Testis (tissue), 2 donors: Measurements from ENCODE around the gene RHBDD1.

Source experiments
- POLR2A ChIP-seq: fragments of 450-650 bp; IDR thresholded peaks from one replicate; pipeline ENCODE4 v1.6.1; 2017; ENCODE audit warnings: antibody characterized with exemption, mild to moderate bottlenecking, moderate library complexity
- TF ChIP-seq, protein P1 (sequence below), 3 experiments: fragments of 450-650 bp in 2 of 3; fragments of 200-600 bp in 1 of 3; sonication (generic) in 1 of 3; IDR thresholded peaks; one replicate each; pipeline ENCODE4 v1.5.1; 2016 to 2019; ENCODE audit warnings: antibody characterized with exemption in 3 of 3, mild to moderate bottlenecking in 2 of 3, moderate library complexity in 1 of 3

DNA sequence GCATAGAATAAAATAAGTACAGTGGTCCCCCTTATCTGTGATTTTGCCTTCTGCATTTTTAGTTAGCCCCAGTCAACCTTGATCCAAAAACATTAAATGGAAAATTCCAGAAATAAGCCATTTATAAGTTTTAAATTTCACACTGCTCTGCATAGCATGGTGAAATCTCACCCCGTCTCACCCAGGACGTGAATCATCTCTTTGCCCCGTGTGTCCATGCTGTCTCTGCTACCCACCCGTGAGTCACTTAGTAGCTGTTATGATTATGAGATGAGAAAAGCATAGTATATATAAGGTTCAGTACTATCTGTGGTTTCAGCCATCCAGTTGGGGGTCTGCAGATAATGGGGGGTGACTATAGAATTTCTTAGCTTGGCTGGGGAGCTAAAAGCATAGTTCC is 67.3 kb downstream of the RHBDD1 start:
- TF ChIP-seq, protein P1, sequence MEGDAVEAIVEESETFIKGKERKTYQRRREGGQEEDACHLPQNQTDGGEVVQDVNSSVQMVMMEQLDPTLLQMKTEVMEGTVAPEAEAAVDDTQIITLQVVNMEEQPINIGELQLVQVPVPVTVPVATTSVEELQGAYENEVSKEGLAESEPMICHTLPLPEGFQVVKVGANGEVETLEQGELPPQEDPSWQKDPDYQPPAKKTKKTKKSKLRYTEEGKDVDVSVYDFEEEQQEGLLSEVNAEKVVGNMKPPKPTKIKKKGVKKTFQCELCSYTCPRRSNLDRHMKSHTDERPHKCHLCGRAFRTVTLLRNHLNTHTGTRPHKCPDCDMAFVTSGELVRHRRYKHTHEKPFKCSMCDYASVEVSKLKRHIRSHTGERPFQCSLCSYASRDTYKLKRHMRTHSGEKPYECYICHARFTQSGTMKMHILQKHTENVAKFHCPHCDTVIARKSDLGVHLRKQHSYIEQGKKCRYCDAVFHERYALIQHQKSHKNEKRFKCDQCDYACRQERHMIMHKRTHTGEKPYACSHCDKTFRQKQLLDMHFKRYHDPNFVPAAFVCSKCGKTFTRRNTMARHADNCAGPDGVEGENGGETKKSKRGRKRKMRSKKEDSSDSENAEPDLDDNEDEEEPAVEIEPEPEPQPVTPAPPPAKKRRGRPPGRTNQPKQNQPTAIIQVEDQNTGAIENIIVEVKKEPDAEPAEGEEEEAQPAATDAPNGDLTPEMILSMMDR (IDR thresholded peaks at IDR 0.05): no peak
- no peak for TF ChIP-seq POLR2A
